MM.1S (cell line): ENCODE data around the gene MRPS22.
A peak's percentile ranks its signal among the peaks of the same experiment; 100 is the strongest.
"Not testable (repeated sequence)": the region's sequence is repeated elsewhere in the genome, so short reads cannot be mapped to it uniquely, and the experiment has no call there.

Experiments used
- DNase-seq: peaks from one replicate; pipeline ENCODE4 v3.0.0-alpha.2; 2015
- H2AFZ ChIP-seq: fragments of 300-600 bp; sonication (generic); 2 replicates; pipeline ENCODE4 v1.6.0; 2016; ENCODE audit warnings: antibody characterized with exemption, low read length
- H3F3A ChIP-seq: fragments of 300-600 bp; sonication (generic); 2 replicates; pipeline ENCODE4 v1.6.1; 2016; ENCODE audit warnings: mild to moderate bottlenecking, antibody characterized with exemption, low read length, moderate library complexity, mixed read lengths; ENCODE audit not compliant: insufficient read depth
- H3K27ac ChIP-seq: fragments of 300-600 bp; sonication (generic); 2 replicates; pipeline ENCODE4 v1.5.1; 2016; ENCODE audit warnings: mild to moderate bottlenecking, low read length
- H3K27me3 ChIP-seq: fragments of 300-600 bp; sonication (generic); replicated peaks from 2 replicates; pipeline ENCODE4 v1.6.0; 2016; ENCODE audit warnings: low read length; ENCODE audit not compliant: insufficient read depth
- H3K36me3 ChIP-seq: fragments of 300-600 bp; sonication (generic); replicated peaks from 2 replicates; pipeline ENCODE4 v1.6.1; 2016; ENCODE audit warnings: mild to moderate bottlenecking, low read length, mixed read lengths; ENCODE audit not compliant: insufficient read depth
- H3K4me1 ChIP-seq: fragments of 300-600 bp; sonication (generic); 2 replicates; pipeline ENCODE4 v1.6.1; 2016; ENCODE audit warnings: low read length, mixed read lengths
- H3K4me2 ChIP-seq: fragments of 300-600 bp; sonication (generic); 2 replicates; pipeline ENCODE4 v1.6.0; 2016; ENCODE audit warnings: low read depth, low read length
- H3K4me3 ChIP-seq: fragments of 300-600 bp; sonication (generic); 2 replicates; pipeline ENCODE4 v1.5.1; 2016; ENCODE audit warnings: low read length, mixed read lengths
- H3K79me2 ChIP-seq: fragments of 300-600 bp; sonication (generic); 2 replicates; pipeline ENCODE4 v1.6.1; 2016; ENCODE audit warnings: mixed run types, low read length, mixed read lengths
- H3K9ac ChIP-seq: fragments of 300-600 bp; sonication (generic); 2 replicates; pipeline ENCODE4 v1.6.1; 2016; ENCODE audit warnings: low read length, mixed read lengths
- H3K9me2 ChIP-seq: fragments of 300-600 bp; sonication (generic); replicated peaks from 2 replicates; pipeline ENCODE4 v1.6.1; 2016; ENCODE audit warnings: mild to moderate bottlenecking, low read length, mixed read lengths; ENCODE audit not compliant: insufficient read depth
- H3K9me3 ChIP-seq: fragments of 300-600 bp; sonication (generic); replicated peaks from 2 replicates; pipeline ENCODE4 v1.6.1; 2016; ENCODE audit warnings: mild to moderate bottlenecking, low read length, mixed read lengths; ENCODE audit not compliant: insufficient read depth
- H4K20me1 ChIP-seq: fragments of 300-600 bp; sonication (generic); 2 replicates; pipeline ENCODE4 v1.6.1; 2016; ENCODE audit warnings: mild to moderate bottlenecking, low read length, moderate library complexity, mixed read lengths; ENCODE audit not compliant: insufficient read depth
- CTCF ChIP-seq: fragments of 300-600 bp; sonication (generic); IDR thresholded peaks from 2 replicates; pipeline ENCODE4 v1.5.1; 2016; ENCODE audit warnings: antibody characterized with exemption, low read length, mixed read lengths
- EZH2 ChIP-seq: fragments of 300-600 bp; sonication (generic); optimal IDR thresholded peaks from 2 replicates; pipeline ENCODE3; 2017; ENCODE audit warnings: low read depth, mild to moderate bottlenecking, antibody characterized with exemption, low read length, mixed read lengths
- EZH2phosphoT487 ChIP-seq: fragments of 300-600 bp; sonication (generic); IDR thresholded peaks from 2 replicates; pipeline ENCODE4 v1.6.1; 2018; ENCODE audit warnings: antibody characterized with exemption, low read length

MRPS22 gene

GRCh38 chr3:139328356-139328755, 15.5 kb upstream of the MRPS22 start:
- no peaks in the 10 kb centered on the region for H3K27me3 ChIP-seq
- peaks cover 4% of the 10 kb centered on the region; the same call in 1 of the 2 replicates for H3K4me1 ChIP-seq
- no peak for DNase-seq
- TF ChIP-seq EZH2phosphoT487: no peak
- no peak for TF ChIP-seq CTCF
- TF ChIP-seq EZH2: no peak
- no peaks in the 10 kb centered on the region for H4K20me1 ChIP-seq
- H3K79me2 ChIP-seq: no peaks in the 10 kb centered on the region
- no peak overlapping the region for H3K9ac ChIP-seq
- no peaks in the 10 kb centered on the region for H3F3A ChIP-seq
- no peaks in the 10 kb centered on the region for H3K9me3 ChIP-seq
- H3K36me3 ChIP-seq: no peaks in the 10 kb centered on the region
- no peak overlapping the region for H3K4me3 ChIP-seq
- H3K4me2 ChIP-seq: no peak overlapping the region
- no peaks in the 10 kb centered on the region for H3K9me2 ChIP-seq
- no peak overlapping the region for H3K27ac ChIP-seq
- peak overlapping the region; percentile 76; the same call in 1 of the 2 replicates for H2AFZ ChIP-seq

GRCh38 chr3:139329364-139329850, 14.4 kb upstream of the MRPS22 start:
- Histone ChIP-seq H2AFZ (peak overlapping the region; percentile 76), H4K20me1 (no peaks in the 10 kb centered on the region), H3K9me2 (no peaks in the 10 kb centered on the region), H3K4me3 (peak overlapping the region; percentile 43), H3K9me3 (no peaks in the 10 kb centered on the region), H3K27me3 (no peaks in the 10 kb centered on the region), H3F3A (no peaks in the 10 kb centered on the region), H3K4me2 (peak overlapping the region; percentile 65), H3K9ac (no peak overlapping the region), H3K4me1 (peaks cover 4% of the 10 kb centered on the region; the same call in 1 of the 2 replicates), H3K79me2 (no peaks in the 10 kb centered on the region), H3K27ac (no peak overlapping the region), H3K36me3 (no peaks in the 10 kb centered on the region)
- no peak for TF ChIP-seq EZH2phosphoT487
- TF ChIP-seq CTCF: peak; percentile 100
- DNase-seq: peak; percentile 90

- no peak for DNase-seq
- H3K4me2 ChIP-seq: no peak overlapping the region
These were observed 11.7 kb upstream of the MRPS22 start for GRCh38 chr3:139332092-139332491.

GRCh38 chr3:139334675-139335074, 9.1 kb upstream of the MRPS22 start:
- H3K36me3 ChIP-seq, H3K9me3 ChIP-seq, H2AFZ ChIP-seq, H3K27me3 ChIP-seq, H3K27ac ChIP-seq, H3K4me2 ChIP-seq, H4K20me1 ChIP-seq, H3K4me1 ChIP-seq, H3K4me3 ChIP-seq, DNase-seq, H3F3A ChIP-seq, H3K9me2 ChIP-seq, H3K9ac ChIP-seq, H3K79me2 ChIP-seq: not testable (repeated sequence)

More at GRCh38 chr3:139332092-139332491, 11.7 kb upstream of the MRPS22 start:
- Histone ChIP-seq H4K20me1 (no peaks in the 10 kb centered on the region), H2AFZ (no peak overlapping the region), H3K27ac (no peak overlapping the region), H3K4me1 (peaks cover 4% of the 10 kb centered on the region; the same call in 1 of the 2 replicates), H3K27me3 (no peaks in the 10 kb centered on the region), H3K9me3 (no peaks in the 10 kb centered on the region), H3F3A (no peaks in the 10 kb centered on the region), H3K79me2 (no peaks in the 10 kb centered on the region), H3K4me3 (no peak overlapping the region), H3K9ac (no peak overlapping the region), H3K36me3 (no peaks in the 10 kb centered on the region), H3K9me2 (no peaks in the 10 kb centered on the region)
- TF ChIP-seq EZH2: no peak
- no peak for TF ChIP-seq EZH2phosphoT487
- no peak for TF ChIP-seq CTCF
